HG03108 (cell line): Measurements from ENCODE around the gene LHX1.

Experiments
- ATAC-seq: cut with Tn5 transposase; IDR thresholded peaks from one replicate; pipeline ENCODE4 v1.9.1; 2021; ENCODE audit warnings: moderate library complexity; ENCODE audit not compliant: unreplicated experiment

The LHX1 gene

GRCh38 chr17:36937001-36937958, at the start of gene LHX1:
TSS of gene LHX1 (plus strand) at chr17:36937475. CDS start at chr17:36938198, 723 bp downstream.
- ATAC-seq = no peak

- ATAC-seq = no peak
Observed at GRCh38 chr17:36888236-36888951, 48.9 kb upstream of the LHX1 start.

GRCh38 chr17:36889770-36890349, 47.4 kb upstream of the LHX1 start:
- no peak for ATAC-seq

- ATAC-seq = no peak
Observed at GRCh38 chr17:36890398-36891168, 46.7 kb upstream of the LHX1 start.

GRCh38 chr17:36892112-36892838, 45.0 kb upstream of the LHX1 start:
- no peak for ATAC-seq

- ATAC-seq = no peak
Observed at GRCh38 chr17:36894177-36894576, 43.1 kb upstream of the LHX1 start.

- ATAC-seq = no peak
Observed at GRCh38 chr17:36894925-36895324, 42.4 kb upstream of the LHX1 start.

GRCh38 chr17:36899250-36900159, 37.8 kb upstream of the LHX1 start:
- ATAC-seq = no peak

GRCh38 chr17:36900160-36900512, 37.1 kb upstream of the LHX1 start:
- ATAC-seq = no peak

GRCh38 chr17:36901506-36901905, 35.8 kb upstream of the LHX1 start:
- no peak for ATAC-seq

GRCh38 chr17:36907407-36907806, 29.9 kb upstream of the LHX1 start:
- ATAC-seq = no peak

- ATAC-seq = no peak
Observed at GRCh38 chr17:36910513-36910912, 26.8 kb upstream of the LHX1 start.

- no peak for ATAC-seq
Observed at GRCh38 chr17:36911001-36911400, 26.3 kb upstream of the LHX1 start.

GRCh38 chr17:36913132-36913531, 24.1 kb upstream of the LHX1 start:
- no peak for ATAC-seq

- no peak for ATAC-seq
Observed at GRCh38 chr17:36918211-36918691, 19.0 kb upstream of the LHX1 start.

GRCh38 chr17:36919407-36919968, 17.8 kb upstream of the LHX1 start:
- ATAC-seq = no peak

- ATAC-seq = no peak
Observed at GRCh38 chr17:36920032-36921005, 17.0 kb upstream of the LHX1 start.
